GM12878 (cell line): ENCODE measurements around the gene KANSL2. TPM values are rescaled to one million over a fixed set of nuclear protein-coding genes. Genes with fewer than 3 reads are reported as not detected.

ENCODE experiments used
- ATAC-seq: fragments of 200-7000 bp; cut with Tn5 transposase; 3 replicates; pipeline ENCODE4 v1.9.1; 2020; ENCODE audit warnings: mild to moderate bottlenecking, moderate library complexity
- BruUV-seq: library from RNA; stranded (reverse); fragments of 400-500 nt; replicated peaks from 2 replicates; lab custom pipeline; 2021; lab: Mats Ljungman, UMichigan
- CTCF ChIA-PET: fragments of 300-600 bp; sonication (Branson Sonifier 250); formaldehyde crosslinking; extraction: SDS; loops from one replicate; lab custom pipeline; 2021; ENCODE audit warnings: inconsistent platforms; lab: Yijun Ruan, JAX
- POLR2A ChIA-PET: fragments of 350-600 bp; formaldehyde crosslinking; extraction: SDS; loops from one replicate; lab custom pipeline; 2021; ENCODE audit warnings: inconsistent platforms; lab: Charles Lee
- RAD21 ChIA-PET: fragments of 300-600 bp; sonication (Branson Sonifier 250); formaldehyde crosslinking; loops from one replicate; lab custom pipeline; 2023; ENCODE audit warnings: antibody characterized with exemption; ENCODE audit not compliant: unreplicated experiment; lab: Charles Lee
- SMC1A ChIA-PET: fragments of 300-600 bp; sonication (Branson Sonifier 250); formaldehyde crosslinking; loops from one replicate; lab custom pipeline; 2023; ENCODE audit not compliant: unreplicated experiment, uncharacterized antibody; lab: Charles Lee
- DNase-seq: peaks from one replicate; pipeline ENCODE4 v3.0.0-alpha.2; 2011; ENCODE audit warnings: low read depth, low spot score
- FAIRE-seq: peaks from 3 replicates; lab custom pipeline; 2011; peaks lifted over from hg19 to GRCh38; lab: Jason Lieb, UNC
- H2AFZ ChIP-seq: 2 replicates; pipeline ENCODE4 v1.6.0; 2011; ENCODE audit warnings: low read depth, low read length, control low read depth; ENCODE audit not compliant: control insufficient read depth
- H3K27ac ChIP-seq: 2 replicates; pipeline ENCODE4 v1.5.1; 2011; ENCODE audit warnings: control low read depth; ENCODE audit not compliant: control insufficient read depth, insufficient read depth
- H3K27me3 ChIP-seq, 2 experiments: replicated peaks in 1 of 2; 2 replicates each; pipeline versions ENCODE4 v1.6.0 to v1.6.1; 2011; ENCODE audit warnings: low read length in 1 of 2; ENCODE audit not compliant: control insufficient read depth in 2 of 2, insufficient read depth in 2 of 2
- H3K36me3 ChIP-seq, 2 experiments: 2 replicates each; pipeline ENCODE4 v1.5.1; 2011; ENCODE audit warnings: low read length in 1 of 2; ENCODE audit not compliant: control insufficient read depth in 2 of 2, insufficient read depth in 2 of 2
- H3K4me1 ChIP-seq: 2 replicates; pipeline ENCODE4 v1.6.1; 2011; ENCODE audit warnings: mild to moderate bottlenecking, low read length, moderate library complexity, mixed read lengths; ENCODE audit not compliant: control insufficient read depth, insufficient read depth
- H3K4me2 ChIP-seq: 2 replicates; pipeline ENCODE4 v1.6.0; 2011; ENCODE audit warnings: control low read depth; ENCODE audit not compliant: control insufficient read depth, insufficient read depth
- H3K4me3 ChIP-seq: fragments of 200-600 bp; sonication (generic); 2 replicates; pipeline ENCODE4 v1.5.1; 2016
- H3K79me2 ChIP-seq: 2 replicates; pipeline ENCODE4 v1.6.0; 2011; ENCODE audit warnings: low read length; ENCODE audit not compliant: control insufficient read depth, insufficient read depth
- H3K9ac ChIP-seq: 2 replicates; pipeline ENCODE4 v1.8.0; 2011; ENCODE audit warnings: low read length, control low read depth, mixed read lengths; ENCODE audit not compliant: control insufficient read depth, insufficient read depth
- H3K9me3 ChIP-seq: replicated peaks from 3 replicates; pipeline ENCODE4 v1.5.1; 2011; ENCODE audit warnings: mild to moderate bottlenecking, low read length; ENCODE audit not compliant: control insufficient read depth, insufficient read depth
- H4K20me1 ChIP-seq: 2 replicates; pipeline ENCODE4 v1.6.0; 2011; ENCODE audit not compliant: control insufficient read depth, insufficient read depth
- BCL11A ChIP-seq: IDR thresholded peaks from 2 replicates; pipeline ENCODE4 v1.6.1; 2011; ENCODE audit warnings: low read depth, low read length
- BCLAF1 ChIP-seq: fragments of 450-650 bp; IDR thresholded peaks from 2 replicates; pipeline ENCODE4 v1.6.1; 2017; ENCODE audit warnings: antibody characterized with exemption, mild to moderate bottlenecking, moderate library complexity
- CHD2 ChIP-seq: IDR thresholded peaks from 2 replicates; pipeline ENCODE4 v1.6.1; 2011; ENCODE audit warnings: low read depth, low read length, improper control_type of control experiment, borderline replicate concordance
- KDM1A ChIP-seq: fragments of 200-600 bp; sonication (generic); IDR thresholded peaks from 2 replicates; pipeline ENCODE4 v1.6.1; 2016; ENCODE audit warnings: borderline replicate concordance
- NFYA ChIP-seq: IDR thresholded peaks from 2 replicates; pipeline ENCODE4 v1.6.1; 2011; ENCODE audit warnings: low read depth, mild to moderate bottlenecking, low read length, improper control_type of control experiment, borderline replicate concordance
- PAX8 ChIP-seq: fragments of 450-650 bp; IDR thresholded peaks from 2 replicates; pipeline ENCODE4 v1.6.1; 2017; ENCODE audit warnings: mild to moderate bottlenecking, moderate library complexity
- PKNOX1 ChIP-seq: fragments of 450-650 bp; IDR thresholded peaks from 2 replicates; pipeline ENCODE4 v1.6.1; 2016; ENCODE audit warnings: mild to moderate bottlenecking
- POLR2AphosphoS2 ChIP-seq: IDR thresholded peaks from 2 replicates; pipeline ENCODE4 v1.6.1; 2011; ENCODE audit warnings: low read depth, mild to moderate bottlenecking, low read length, improper control_type of control experiment, moderate library complexity
- RAD21 ChIP-seq: IDR thresholded peaks from 2 replicates; pipeline ENCODE4 v1.6.1; 2011; ENCODE audit warnings: mild to moderate bottlenecking, low read depth, low read length, moderate library complexity; ENCODE audit not compliant: insufficient read depth
- RELB ChIP-seq: fragments of 450-650 bp; IDR thresholded peaks from 2 replicates; pipeline ENCODE4 v1.6.1; 2017; ENCODE audit warnings: low read depth, mild to moderate bottlenecking, moderate library complexity
- SUPT20H ChIP-seq: IDR thresholded peaks from 2 replicates; pipeline ENCODE4 v1.6.1; 2011; ENCODE audit warnings: low read depth, mild to moderate bottlenecking, low read length, moderate library complexity, borderline replicate concordance; ENCODE audit not compliant: control insufficient read depth
- TCF7 ChIP-seq: IDR thresholded peaks from 2 replicates; pipeline ENCODE4 v1.6.1; 2014; ENCODE audit warnings: antibody characterized with exemption, borderline replicate concordance
- ZBTB4 ChIP-seq: fragments of 450-650 bp; formaldehyde crosslinking; IDR thresholded peaks from 2 replicates; pipeline ENCODE4 v1.4.0; 2022; ENCODE audit warnings: mild to moderate bottlenecking, moderate library complexity
- WGBS: methylation state at CpG from one replicate; pipeline ENCODE4 v1.1.6; 2016; ENCODE audit warnings: low lambda C conversion rate; ENCODE audit not compliant: insufficient replicate concordance, insufficient coverage; ENCODE audit errors: missing lambda C conversion rate; 5-methylcytosine and 5-hydroxymethylcytosine counted together
- in situ Hi-C: fragments of 300-500 bp; cut with MboI; formaldehyde crosslinking; loops from 9 replicates; pipeline ENCODE4 v1.14.3; 2018; ENCODE audit warnings: mixed read lengths
- intact Hi-C: fragments of 100-400 bp; cut with micrococcal nuclease; formaldehyde crosslinking; loops from one replicate; pipeline ENCODE4 v1.14.2; 2022; ENCODE audit not compliant: unreplicated experiment
- polyA plus RNA-seq, 11 experiments: library from polyadenylated mRNA; depleted of rRNA in 4 of 11; unstranded in 6 of 11; stranded (reverse) in 5 of 11; fragments of >200 nt; fragmentation: Nextera tagmentation in 4 of 11; fragmentation: Illumina TruSeq in 1 of 11; extraction: Ambion mirVana in 4 of 11; extraction: Trizol in 1 of 11; gene quantifications; 1 replicate in 1 of 11; 2 replicates in 10 of 11; pipeline versions ENCODE4 v1.2.1 to v1.2.3, GENCODE V29; 2011 to 2016; ENCODE audit warnings: inconsistent platforms in 2 of 11, missing spikeins in 2 of 11, low read depth in 1 of 11
- total RNA-seq, 4 experiments: library from RNA; depleted of rRNA in 3 of 4; stranded (reverse); fragments of >200 nt in 3 of 4; fragmentation: Illumina TruSeq in 1 of 4; extraction: Trizol in 1 of 4; gene quantifications; 2 replicates each; pipeline versions ENCODE4 v1.2.1 to v1.2.3, GENCODE V29; 2013 to 2021

KANSL2 gene
- total and polyA plus RNA-seq, 10 of the 15 experiments (the other 5 are each of a cell fraction or from before 2014, with no cell fraction given) = 28.1 to 54.8 (median 40.9) TPM

GRCh38 chr12:48716493-48717251 is 34.6 kb upstream of the KANSL2 start, which contains the start of gene CCNT1:
Gene CCNT1, minus strand, starts transcription at chr12:48716707. Its CDS starts 32 bp downstream, at chr12:48716675.
- FAIRE-seq = peak; percentile 96
- peak within 1 kb of the TSS; percentile 100 for H3K9ac ChIP-seq
- TF ChIP-seq BCL11A = 0 out of 2 replicates have a peak, but pooled peaks have one; percentile 2
- TF ChIP-seq NFYA = no peak
- TF ChIP-seq BCLAF1 = no peak
- no peak for TF ChIP-seq SUPT20H
- TF ChIP-seq PAX8 = no peak
- TF ChIP-seq TCF7 = peak; percentile 34; the same call in 1 of the 2 replicates
- TF ChIP-seq RAD21 = no peak
- peak; percentile 94 for TF ChIP-seq ZBTB4
- peak; percentile 88 for TF ChIP-seq RELB
- TF ChIP-seq CHD2 = peak; percentile 99
- no peak for TF ChIP-seq KDM1A
- peak; percentile 38; the same call in 1 of the 2 replicates for TF ChIP-seq PKNOX1
- peak; percentile 44; the same call in 1 of the 2 replicates for TF ChIP-seq POLR2AphosphoS2

More at GRCh38 chr12:48716493-48717251, 34.6 kb upstream of the KANSL2 start, which contains the start of gene CCNT1:
- H2AFZ ChIP-seq = peak within 1 kb of the TSS; percentile 82
- no peaks in the 10 kb centered on the region; the same call in 1 of the 2 replicates for H4K20me1 ChIP-seq
- RAD21 ChIA-PET = interaction anchor here (2.1 kb wide), 1 partner anchor 78 kb away, joined by 7 read pairs; no protein-coding TSS in a partner anchor
- WGBS = 1% methylated on average over 61 of the region's 61 CpGs
- H3K36me3 ChIP-seq = no peaks in the 10 kb centered on the region; a peak in 1 of 4 replicates
- CTCF ChIA-PET = interaction anchor here (0.7 to 1.2 kb wide), 3 partner anchors 9 to 98 kb away, joined by 3 read pairs; no protein-coding TSS in a partner anchor
- H3K4me1 ChIP-seq = peaks cover 10% of the 10 kb centered on the region; the same call in 1 of the 2 replicates
- H3K4me2 ChIP-seq = peak within 1 kb of the TSS; percentile 97
- DNase-seq (peak; percentile 100), ATAC-seq (peak; percentile 95)
- POLR2A ChIA-PET = no interaction called here
- in situ Hi-C loops (no loop called here), intact Hi-C loops (loop anchor here (2.0 kb wide), 1 partner anchor 34 kb away; the partner anchor contains the start of gene KANSL2)
- no peaks in the 10 kb centered on the region; the same call in 2 of the 3 replicates for H3K9me3 ChIP-seq
- peak within 1 kb of the TSS; percentile 94 for H3K4me3 ChIP-seq
- SMC1A ChIA-PET = interaction anchor here (1.5 to 2.9 kb wide), 2 partner anchors 34 to 79 kb away, joined by 5 to 7 read pairs; partner anchors contain the start of gene KANSL2
- H3K79me2 ChIP-seq = peaks cover 43% of the 10 kb centered on the region
- peak within 1 kb of the TSS; percentile 96 for H3K27ac ChIP-seq
- no peaks in the 10 kb centered on the region for H3K27me3 ChIP-seq
- BruUV-seq = no TSS peak
